Activated CD8-positive, alpha-beta memory T cell treated with anti-CD3 and anti-CD28 coated beads, Interleukin-2, amount 50 U/mL, for 4 hours (primary cell): Measurements from ENCODE around the gene TP53TG5.

Experiments used
- DNase-seq: peaks from one replicate; pipeline ENCODE4 v3.0.0-alpha.2; 2020

Gene TP53TG5

DNA sequence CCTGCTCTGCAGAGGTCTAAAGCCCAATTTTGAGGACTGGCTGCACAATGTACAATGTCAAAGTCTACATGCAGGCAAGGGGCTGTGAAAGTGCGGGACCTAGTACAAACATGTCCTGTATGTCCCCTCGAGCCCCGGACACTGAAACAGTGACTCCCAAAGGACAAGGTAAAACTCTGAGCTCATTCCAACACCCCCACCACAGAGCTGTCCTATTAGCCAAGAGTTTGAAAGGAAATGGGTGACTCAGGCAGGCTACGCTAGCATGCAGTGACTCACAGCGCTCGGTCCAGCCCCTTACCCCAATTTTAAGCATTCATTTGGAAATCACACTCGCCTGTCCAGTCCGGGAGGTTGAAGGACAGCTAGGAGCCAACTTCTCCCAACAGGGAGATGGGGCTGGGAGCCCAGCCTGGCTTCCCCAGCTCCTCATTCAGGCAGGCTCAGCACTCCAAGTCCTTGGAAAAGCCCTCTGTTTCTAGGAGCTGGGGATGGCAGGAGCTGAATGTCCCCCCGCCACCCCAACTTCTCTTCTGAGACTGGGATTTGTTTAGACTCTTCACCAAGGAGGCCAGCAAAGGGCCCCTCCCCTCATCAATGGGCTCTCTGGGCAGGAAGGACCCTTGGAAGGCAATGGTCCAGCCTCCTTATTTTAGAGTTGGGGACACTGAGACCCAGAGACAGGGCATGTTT lies 33.8 kb downstream of the TP53TG5 start:
- DNase-seq = no peak

DNA sequence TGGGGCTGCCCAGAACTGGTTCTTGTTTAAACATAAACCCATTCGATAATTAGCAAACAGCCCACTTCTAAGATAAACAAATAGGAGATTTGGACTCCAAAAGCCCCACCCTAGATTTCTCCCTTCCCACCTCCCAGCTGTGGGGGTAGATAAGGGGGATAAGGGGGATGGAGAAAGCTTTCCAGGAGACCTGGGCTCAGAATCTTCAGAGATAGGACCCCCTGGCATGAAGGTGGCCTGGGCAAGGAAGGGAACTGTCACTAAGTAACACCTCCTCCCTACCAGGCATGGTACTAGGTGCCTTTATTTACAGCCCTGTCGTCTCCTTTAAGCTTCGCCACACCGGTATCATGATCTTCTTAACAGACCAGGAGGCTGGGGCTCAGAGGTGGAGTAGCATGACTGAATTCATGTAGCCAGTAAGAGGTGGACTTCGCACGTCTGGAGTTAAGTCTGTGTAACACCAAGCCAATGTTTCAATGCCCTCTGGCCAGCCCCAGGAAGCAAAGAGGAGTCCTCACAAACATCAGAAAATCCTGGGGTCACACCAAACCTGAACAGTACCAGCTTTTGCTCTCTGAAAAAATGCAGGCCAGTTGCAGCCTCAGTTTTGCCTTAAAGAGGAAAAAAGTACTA lies 34.5 kb downstream of the TP53TG5 start:
- no peak for DNase-seq

DNA sequence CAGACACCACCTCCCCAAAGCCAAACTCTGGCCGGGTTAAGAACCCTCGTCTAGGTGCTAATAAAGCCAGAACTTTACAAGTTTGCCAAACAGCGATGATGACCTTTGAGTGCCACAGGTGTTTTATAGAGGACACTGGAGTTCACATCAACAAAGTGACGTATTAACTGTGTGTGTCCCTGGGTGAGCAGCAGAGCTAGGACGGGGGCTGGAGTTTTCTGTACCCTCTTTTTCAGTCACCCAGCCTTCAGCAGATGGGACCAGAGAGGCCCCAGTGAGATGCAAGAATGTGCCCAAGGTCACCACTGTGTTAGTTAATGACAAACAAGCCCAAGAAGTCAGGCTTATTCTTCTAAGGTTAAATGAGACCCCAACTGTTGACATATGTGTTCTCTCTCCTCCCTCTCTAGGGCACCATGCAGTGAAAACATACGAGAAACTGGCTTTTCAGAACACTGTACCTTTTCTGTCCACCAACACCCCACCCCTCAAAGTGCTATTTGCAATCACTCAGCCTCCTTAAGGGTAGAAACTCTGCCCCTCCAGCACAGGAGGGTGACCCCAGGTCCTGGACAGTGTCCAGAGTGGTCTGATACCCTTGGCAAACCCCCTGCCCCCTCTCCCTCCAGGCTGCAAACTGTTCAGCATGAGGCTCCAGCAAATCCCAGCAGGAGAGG lies 35.1 kb downstream of the TP53TG5 start:
- no peak for DNase-seq

DNA sequence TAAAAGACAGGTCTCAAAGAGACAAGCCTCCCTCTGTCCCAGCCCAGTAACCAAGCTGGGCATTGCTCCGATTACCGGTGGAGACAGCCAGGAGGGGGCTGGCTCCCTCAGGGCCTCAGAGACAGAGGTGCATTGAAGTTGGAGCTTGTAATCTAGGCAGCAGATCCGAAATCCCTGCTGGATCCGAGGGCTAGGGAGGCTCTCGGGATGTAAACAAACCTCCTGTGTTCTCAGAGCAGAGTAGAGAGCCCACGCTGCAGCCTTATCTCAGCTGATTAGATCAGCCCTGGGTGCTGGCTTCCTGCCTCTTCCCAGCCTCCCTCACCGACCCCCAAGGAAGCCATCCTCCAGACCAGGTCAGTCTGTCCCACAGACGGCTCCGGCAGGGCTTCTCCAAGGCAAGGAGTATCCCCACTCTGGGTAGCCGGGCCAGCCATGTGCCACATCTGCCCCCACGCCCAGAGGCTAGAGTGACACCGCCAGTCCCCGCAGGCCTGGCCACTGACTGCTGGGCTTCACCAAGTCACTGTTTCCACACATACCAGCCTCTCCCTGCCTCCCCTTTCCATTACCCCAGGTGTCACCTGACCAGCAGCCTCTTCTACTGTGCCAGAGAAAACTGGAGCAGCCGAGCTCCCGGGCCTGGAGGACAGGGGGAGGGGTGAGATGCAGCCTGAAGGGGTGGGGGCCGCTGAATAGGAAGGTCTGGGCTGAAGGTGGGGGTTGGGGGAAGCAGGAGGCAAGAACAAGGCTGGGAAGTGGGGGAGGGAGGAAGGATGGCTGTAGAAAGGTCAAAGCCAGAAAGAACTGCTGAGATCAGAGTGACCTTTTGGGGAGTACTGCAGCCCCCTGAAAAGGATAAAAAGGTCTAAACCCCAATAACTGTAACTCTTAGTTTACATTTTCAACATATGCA lies 35.9 kb downstream of the TP53TG5 start:
- no peak for DNase-seq

DNA sequence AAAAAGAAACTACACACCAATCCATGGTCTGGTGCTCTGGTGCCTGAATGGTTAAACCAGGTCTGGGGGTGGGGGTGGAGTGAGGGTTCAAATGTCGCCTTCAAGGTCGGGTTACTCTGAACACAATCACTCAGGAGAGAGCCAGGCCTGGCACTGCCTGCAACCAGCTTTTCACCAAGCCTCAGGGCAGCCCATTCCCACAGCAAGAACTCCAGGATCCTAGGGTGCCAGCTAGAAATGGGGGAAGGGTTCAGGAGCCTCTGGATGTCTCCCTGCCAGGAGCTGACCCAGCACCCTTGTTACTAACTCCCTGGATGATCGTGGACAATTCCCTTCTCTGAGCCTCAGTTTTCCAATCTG lies 36.6 kb downstream of the TP53TG5 start:
- DNase-seq = no peak

DNA sequence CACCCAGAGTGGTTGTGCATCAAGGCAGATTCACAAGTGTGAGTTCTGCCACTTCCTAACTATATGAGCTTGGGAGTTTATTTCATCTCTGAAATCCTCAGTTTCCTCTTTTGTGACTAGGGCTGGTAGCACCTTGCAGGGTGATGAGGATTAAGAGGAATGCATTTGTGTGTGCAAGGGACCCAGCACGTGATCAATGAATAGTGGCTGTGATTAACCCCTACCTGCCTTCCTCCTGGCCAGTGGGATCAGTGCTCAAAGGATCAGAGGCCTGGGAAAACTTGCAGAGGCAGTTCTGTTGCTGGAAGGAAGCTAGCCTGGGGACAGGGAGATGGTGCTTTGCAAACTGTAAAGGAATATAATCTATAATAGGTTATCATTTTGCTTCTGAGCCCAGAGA lies 37.2 kb downstream of the TP53TG5 start:
- no peak for DNase-seq

DNA sequence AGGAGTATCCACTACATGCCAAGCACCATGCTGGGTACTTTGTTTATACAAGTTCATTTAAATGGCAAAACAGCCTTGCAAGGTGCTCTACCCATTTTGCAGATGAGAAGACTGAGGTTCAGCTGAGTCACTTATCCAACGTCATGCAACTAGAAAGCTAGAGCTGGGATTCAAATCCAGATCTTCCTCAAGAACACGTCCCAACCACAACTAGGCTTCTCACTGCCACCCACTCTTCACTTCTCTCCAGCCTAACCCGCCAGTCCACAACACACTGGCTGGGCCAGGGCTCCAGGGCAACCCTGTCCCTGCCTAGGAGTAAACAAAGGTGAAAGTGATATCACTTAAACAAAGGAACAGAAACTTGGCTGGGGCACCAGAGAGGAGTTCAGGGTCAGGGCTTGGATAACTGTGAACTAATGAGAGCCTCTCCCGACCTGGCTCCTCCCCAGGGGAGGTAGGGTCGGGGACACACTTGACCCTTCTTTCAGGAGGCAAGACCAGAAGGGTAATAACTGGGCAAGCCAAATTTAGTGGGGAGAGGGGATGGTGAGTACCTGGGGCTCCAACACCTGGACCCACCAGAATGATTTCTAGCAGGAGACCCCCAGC lies 37.8 kb downstream of the TP53TG5 start:
- DNase-seq = no peak

DNA sequence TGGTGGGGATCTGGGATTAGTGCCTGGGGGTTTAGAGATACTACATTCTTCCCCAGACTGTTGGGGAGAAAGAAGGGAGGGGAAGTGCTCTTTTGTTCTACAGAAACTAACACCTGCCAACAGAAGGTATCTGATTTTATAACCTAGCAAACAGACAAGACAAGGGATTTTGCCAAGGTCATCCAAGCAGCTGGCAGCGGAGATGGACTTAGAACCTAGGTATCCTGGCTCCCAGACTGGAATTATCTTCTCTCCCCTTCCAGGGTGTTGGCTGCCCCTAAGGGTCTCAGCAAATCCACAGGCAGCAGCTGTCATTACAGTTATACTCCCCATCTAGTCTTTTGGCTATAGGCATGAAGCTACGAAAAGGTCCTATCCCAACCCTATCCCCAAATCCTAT lies 38.3 kb downstream of the TP53TG5 start:
- no peak for DNase-seq

DNA sequence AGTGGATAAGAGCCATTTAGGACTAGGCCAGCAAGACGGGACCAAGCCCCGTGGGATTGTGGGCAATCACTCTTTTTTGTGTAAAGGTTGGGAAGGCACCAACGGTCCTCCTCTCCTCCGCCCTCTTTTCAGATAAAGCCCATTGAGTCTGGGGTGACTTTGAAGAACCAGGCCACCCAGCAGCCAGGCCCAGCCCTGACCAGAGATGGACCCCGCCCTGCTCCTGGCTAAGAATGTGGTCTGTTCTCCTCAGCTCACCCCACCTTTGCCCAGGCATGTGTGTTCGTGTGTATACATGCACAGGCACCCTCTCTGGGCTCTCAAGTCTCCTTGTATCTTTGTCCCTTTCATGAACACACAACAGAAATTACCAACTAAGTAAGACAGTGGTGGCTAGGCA lies 39.0 kb downstream of the TP53TG5 start:
- DNase-seq = no peak

DNA sequence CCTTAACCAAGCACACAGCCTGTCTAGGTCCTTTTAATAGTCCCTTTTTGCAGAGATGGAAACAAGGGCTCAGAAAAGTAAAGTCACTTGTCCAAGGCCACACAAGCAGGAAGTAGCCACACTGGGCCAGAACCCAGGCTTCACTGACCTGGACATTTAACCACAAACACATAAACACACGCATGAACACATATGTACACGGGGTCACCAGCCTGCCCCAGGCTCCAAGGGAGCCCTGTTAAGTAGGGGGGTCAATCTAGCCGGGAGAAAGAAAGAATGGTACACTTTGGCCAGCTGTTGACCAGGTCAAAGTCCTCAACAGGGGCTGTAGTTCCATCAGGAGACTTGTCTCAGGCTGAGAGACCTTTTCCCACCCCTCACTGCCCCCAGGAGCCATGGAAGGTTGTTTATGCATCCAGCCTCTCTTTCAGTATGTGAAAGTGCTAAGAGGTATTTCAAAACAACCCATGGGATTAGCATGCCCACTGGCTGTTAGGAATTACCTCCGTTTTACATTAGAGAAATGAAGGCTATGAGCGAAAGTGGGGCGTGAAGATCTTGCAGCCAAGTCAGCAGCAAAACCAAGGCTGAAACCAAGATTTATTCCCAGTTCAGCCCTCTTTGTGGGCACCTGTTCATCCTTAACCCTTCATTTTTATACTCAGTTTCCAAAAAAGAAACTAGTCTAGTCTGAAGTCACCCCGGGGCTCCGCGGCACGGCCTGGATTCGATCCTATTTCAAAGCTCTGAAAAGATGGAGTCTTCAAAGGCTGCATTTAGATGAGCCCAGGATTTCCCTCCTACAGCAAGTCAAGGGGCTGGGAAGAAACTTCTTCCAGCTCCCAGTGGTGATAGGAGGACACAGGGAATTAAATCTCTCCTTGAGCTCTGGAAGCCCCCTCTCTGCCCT lies 39.7 kb downstream of the TP53TG5 start:
- DNase-seq = no peak

DNA sequence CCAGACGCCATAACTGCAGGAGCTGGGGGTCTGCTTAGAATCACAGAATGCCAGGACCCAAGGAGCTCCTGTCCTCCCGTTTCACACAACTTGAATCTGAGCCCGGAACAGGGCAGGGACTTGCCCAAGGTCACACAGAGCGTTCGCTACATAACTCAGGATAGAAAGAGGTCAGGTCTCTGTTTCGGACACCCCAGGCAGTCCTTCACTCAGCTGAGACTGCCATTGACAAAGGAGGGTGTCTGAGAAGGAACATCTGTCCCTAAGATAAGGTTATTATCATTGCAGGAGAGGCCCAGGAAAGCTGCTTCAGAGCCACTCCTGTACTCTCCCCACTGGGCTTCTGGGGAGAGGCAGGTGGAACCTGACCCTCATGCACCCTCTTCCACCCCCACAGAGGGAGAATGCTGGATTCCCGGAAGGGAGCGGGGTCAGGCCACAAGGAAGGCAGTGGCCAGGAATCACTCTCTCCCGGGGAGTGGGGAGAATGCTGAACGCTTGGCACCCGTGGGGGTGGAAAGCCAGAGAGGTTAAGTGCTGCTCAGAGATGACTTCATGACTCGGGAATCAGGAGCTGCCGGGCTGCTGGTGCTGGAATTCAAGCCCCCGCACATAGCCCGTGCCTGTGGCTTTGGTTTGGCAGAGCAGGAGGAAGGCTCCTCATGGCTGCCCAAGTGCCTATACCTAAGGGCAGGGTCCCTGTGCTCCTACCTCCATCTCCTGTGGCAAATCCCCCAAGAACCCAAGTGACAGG lies 40.6 kb downstream of the TP53TG5 start:
- DNase-seq = no peak

DNA sequence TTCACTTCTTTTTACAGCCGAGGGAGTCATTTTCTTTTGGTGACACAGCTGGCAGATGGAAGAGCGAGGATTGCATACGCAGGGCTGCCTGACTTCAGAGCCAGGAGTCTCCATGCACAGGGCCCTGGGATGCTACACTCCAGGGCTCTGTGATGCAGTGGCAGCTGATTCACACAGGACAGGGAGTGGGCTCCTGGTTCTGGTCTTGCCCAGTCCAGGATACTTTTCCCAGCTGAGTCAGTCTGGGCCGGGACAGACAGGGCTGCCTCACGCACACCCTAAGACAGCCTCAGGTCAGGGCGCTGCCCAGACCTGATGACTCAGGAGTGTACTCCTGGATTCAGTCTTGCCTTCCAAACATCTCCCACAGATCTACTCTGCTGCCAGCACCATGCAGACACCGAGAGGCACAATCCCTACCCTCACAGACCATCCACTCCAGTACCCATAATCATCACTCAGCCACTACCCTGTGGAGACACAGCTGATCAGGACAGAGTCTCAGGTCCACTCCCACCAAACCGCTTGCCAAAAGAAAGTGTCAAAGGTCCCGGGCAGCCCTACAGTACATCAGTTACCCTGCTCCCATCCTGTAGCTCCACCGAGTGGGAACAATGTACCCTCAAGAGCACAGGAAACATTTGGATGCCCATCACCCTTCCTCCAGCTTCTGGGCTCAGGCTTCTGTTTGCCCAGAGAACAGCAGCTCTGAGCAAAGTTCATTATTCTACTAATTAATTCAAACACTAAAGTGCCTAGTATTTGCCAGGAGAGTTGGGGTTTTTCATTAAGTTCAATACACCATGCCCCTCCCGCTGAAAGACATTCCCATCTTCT lies 41.4 kb downstream of the TP53TG5 start:
- no peak for DNase-seq

DNA sequence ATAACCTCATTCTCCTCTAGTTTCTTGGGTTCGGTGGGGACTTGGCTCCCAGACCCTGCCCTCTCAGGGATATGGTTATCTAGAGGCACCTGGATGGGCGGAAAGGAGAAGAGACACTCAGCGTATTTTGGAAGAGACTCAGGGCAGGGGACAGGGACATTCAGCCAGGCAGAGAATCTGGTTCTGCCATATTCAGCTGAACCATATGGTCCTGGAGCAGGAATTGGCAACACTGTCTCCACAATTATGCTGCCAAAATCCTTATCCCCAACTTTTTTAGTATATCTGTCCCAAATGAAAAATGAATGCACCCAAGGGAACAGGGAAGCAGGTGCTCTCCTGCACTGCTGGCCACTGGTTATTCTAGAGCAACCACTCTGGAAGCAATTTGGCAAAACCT lies 47.6 kb downstream of the TP53TG5 start:
- no peak for DNase-seq

DNA sequence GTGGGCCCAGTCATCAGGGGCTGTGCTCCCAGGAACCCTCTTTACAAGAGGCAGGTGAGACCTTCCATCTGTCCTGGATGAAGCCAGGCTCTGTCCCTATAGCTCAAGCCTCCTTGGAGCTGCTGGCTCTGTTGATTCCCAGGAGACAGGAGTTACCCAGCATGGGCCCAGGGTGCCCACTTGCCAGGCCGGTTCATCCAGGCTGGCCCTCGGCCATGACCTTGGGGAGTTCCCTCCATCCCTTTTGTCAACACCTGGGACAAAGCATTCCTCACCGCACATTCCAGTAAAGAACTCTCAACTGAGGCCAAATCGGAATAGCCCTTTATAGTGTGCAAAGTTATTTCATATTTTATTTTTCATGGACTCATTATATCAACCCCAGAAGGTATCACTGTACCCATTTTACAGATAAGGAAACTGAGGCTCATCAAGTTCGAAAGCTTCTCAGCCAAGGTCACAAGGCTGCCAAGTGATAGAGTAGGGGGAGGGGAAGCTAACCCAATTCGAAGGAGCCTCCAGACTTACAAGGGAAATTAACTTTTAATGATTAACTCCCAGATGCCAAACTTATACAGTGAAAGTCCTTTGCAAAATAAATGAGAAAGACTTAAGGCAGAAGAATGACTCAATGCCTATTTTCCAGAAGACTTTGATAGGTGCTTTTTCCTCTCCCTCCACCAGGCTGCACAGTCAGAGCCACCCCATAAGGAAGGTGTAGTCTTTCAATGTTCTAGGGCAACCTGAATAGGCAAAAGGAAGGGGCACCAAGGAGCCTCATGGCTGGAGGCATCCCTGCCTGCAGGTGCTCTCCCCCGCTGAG lies 48.4 kb downstream of the TP53TG5 start:
- DNase-seq = no peak

DNA sequence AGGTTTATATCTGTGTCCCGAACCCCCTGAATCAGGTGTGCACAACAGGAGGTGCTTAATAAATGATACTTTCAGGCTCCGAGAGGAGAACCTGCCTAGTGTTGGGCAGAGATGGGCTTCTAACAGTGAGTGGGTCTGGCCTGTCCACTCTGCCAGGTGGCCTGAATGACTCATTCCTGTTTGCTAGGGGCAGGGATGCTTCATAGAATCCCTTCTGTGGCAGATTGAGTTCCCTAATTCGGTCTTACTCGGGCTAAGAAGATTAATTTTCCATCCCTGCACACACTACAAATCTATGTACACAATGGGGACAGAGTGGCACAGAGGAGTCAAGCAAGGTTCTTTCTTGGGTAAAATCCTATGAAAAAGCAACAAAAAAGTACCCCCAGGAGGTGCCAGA lies 49.7 kb downstream of the TP53TG5 start:
- no peak for DNase-seq

DNA sequence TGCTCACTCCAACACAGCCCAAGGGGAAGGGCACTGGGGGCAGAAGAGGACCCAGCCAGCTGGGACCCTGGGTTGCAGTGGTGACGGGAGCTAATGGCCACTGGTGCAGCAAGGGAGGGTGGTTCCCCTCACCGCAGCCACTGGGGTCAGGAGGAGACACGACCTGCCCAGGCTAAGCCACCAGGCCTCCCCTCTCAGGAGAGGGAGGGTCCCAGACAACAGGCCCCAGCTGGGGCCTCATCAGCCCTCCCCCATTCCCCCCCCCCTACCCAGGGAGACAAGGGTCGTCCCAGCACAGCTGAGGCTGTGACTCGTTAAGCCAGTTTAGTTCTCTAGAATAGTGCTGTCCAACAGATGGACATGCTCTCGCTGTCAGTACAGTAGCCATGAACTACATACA lies 52.8 kb downstream of the TP53TG5 start:
- DNase-seq = no peak

DNA sequence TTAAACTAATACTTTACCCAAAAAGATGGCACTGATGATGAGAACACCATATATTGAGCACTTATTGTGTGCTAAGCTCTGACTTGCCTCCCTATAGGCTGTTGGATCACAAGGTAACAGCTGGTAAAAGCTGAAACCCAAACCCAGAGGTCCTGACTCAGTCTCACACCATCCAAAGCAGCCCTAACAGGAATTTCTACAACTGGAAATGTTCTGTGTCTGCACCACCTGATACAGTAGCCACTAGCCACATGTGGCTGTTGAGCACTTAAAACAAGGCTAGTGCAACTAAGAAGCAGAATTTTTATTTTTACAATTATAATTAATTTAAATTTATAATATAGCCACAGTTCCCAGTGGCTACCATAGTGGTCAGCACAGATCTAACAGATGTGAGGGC lies 54.4 kb downstream of the TP53TG5 start:
- no peak for DNase-seq

DNA sequence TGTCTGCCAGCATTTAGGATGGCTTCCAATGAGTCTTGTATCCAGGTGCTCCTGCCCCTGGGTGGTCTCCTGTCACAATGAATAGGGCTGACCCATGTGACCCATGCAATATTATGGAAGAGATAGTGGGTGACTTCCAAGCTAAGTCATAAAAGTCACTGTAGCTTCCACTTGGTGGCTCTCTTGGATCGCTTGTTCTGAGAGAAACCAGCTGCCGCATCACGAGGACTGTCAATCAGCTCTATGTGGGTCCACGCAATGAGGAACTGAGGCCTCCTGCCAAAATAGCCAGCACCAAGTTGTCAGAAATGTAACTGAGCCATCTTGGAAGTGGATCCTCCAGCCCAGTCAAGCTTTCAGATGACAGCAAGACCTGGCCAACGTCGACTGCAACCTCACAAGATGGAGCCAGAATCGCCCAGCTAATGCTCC lies 55.2 kb downstream of the TP53TG5 start:
- DNase-seq = no peak
